ENCODE measurements around the gene EPHA2. TPM values are rescaled to one million over a fixed set of nuclear protein-coding genes. Genes with fewer than 3 reads are reported as not detected.

EPHA2 gene
- total and polyA plus RNA-seq, 12 donors: 7.8 to 25.1 (median 11.3) TPM

DNA sequence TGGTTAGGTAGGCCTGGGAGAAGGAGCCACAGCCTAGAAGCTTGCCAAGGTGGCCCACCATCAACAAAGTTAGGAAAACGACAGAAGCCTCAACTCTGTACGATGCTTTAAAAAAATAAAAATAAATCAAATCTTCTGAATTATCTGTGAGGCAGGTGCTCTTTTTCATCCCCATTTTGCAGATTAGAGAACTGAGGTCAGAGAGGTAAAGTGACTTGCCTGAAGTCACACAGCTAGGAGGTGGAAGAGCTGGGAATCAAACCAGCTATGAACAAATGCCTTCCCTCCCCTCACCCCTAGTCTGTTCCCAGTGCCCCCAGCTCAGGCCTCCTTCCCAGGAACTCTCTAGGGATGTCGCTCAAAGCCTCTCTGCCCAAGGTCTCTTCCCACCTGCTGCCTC lies 30.4 kb downstream of the EPHA2 start:
- TF ChIP-seq, protein P1, sequence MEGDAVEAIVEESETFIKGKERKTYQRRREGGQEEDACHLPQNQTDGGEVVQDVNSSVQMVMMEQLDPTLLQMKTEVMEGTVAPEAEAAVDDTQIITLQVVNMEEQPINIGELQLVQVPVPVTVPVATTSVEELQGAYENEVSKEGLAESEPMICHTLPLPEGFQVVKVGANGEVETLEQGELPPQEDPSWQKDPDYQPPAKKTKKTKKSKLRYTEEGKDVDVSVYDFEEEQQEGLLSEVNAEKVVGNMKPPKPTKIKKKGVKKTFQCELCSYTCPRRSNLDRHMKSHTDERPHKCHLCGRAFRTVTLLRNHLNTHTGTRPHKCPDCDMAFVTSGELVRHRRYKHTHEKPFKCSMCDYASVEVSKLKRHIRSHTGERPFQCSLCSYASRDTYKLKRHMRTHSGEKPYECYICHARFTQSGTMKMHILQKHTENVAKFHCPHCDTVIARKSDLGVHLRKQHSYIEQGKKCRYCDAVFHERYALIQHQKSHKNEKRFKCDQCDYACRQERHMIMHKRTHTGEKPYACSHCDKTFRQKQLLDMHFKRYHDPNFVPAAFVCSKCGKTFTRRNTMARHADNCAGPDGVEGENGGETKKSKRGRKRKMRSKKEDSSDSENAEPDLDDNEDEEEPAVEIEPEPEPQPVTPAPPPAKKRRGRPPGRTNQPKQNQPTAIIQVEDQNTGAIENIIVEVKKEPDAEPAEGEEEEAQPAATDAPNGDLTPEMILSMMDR (IDR thresholded peaks at IDR 0.05): no peak
- H3K36me3 ChIP-seq: peaks cover 0 to 78% (median 34%) of the 10 kb centered on the region in 9 donors
- DNase-seq (no peak), ATAC-seq (no peak)
- H3K4me3 ChIP-seq: no peak overlapping the region
- WGBS, 2 donors: 93 to 94% methylated on average over 3 of the region's 3 CpGs
- H3K27ac ChIP-seq: peak overlapping the region in 2 of 10 donors; percentile 5 to 66
- peaks cover 0 to 46% (median 32%) of the 10 kb centered on the region in 9 donors for H3K4me1 ChIP-seq
- H3K9me3 ChIP-seq: no peaks in the 10 kb centered on the region
- intact Hi-C loops (cut with DNase I): loop anchor here in 1 of 10 donors (5.0 kb wide), 1 partner anchor 43 kb away; no protein-coding TSS in a partner anchor
- no peaks in the 10 kb centered on the region for H3K27me3 ChIP-seq

DNA sequence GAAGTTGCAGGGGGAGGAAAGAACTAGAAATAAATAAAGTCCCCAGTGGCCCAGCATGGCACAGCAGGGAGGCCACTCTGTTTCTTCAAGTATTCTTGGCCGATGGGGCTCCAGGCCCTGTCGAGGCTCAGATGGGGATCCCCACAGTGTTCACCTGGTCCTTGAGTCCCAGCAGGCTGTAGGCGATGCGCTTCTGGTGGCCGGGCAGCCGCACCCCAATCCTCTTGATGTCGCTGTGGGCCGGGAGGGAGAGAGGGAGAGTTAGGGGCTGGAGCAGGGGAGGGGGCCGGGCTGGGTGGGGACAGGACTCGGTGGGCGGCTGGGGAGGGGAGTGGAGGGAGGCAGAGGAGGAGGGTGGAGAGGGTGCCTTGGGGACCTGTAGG lies 30.8 kb downstream of the EPHA2 start:
- Histone ChIP-seq H3K4me1 (peaks cover 0 to 46% (median 28%) of the 10 kb centered on the region in 9 donors), H3K27ac (no peak overlapping the region), H3K27me3 (no peaks in the 10 kb centered on the region), H3K36me3 (peaks cover 0 to 74% (median 30%) of the 10 kb centered on the region in 9 donors), H3K4me3 (no peak overlapping the region), H3K9me3 (no peaks in the 10 kb centered on the region)
- DNase-seq: peak in 1 of 2 donors; percentile 7
- TF ChIP-seq, protein P1 (IDR thresholded peaks at IDR 0.05): no peak
- 84 to 91% methylated on average over 11 of the region's 11 CpGs for WGBS, 2 donors
- intact Hi-C loops (cut with DNase I): loop anchor here in 1 of 10 donors (5.0 kb wide), 1 partner anchor 43 kb away; no protein-coding TSS in a partner anchor
- no peak for ATAC-seq

- peak in 1 of 2 donors; percentile 18 for DNase-seq
- Histone ChIP-seq H3K4me1 (peaks cover 0 to 46% (median 28%) of the 10 kb centered on the region in 9 donors), H3K27me3 (no peaks in the 10 kb centered on the region), H3K9me3 (no peaks in the 10 kb centered on the region), H3K4me3 (no peak overlapping the region), H3K36me3 (peaks cover 0 to 69% (median 25%) of the 10 kb centered on the region in 9 donors), H3K27ac (peak overlapping the region in 1 of 10 donors; percentile 6)
- no peak for ATAC-seq
- TF ChIP-seq, protein P1 (IDR thresholded peaks at IDR 0.05): no peak
- WGBS, 2 donors: 89 to 90% methylated on average over 18 of the region's 18 CpGs
- intact Hi-C loops (cut with DNase I): loop anchor here in 1 of 10 donors (5.0 kb wide), 1 partner anchor 42 kb away; no protein-coding TSS in a partner anchor
These were observed 31.3 kb downstream of the EPHA2 start for GRCh38 chr1:16124377-16125087.

DNA sequence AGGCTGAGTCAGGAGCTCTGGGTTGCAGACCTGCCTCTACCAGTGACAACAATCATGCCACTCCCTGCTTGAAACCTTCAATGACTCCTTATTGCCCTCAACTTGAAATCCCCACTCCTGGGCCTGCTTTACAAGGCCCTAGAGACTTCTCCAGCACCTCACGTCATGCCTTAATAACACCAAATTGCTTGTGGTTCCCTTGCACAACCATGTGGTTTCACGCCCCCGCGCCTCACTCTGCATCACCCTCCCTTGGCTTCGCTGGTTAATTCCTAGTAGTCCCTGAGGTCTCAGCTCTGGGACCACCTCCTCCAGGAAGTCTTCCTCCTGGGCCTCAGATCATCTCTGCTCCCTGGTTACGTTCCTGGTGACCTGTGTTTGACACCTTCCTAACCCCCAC lies 33.0 kb downstream of the EPHA2 start:
- no peak overlapping the region for H3K4me3 ChIP-seq
- 83 to 87% methylated on average over 6 of the region's 6 CpGs for WGBS, 2 donors
- ATAC-seq: no peak
- intact Hi-C loops (cut with DNase I): no loop called here
- no peaks in the 10 kb centered on the region for H3K27me3 ChIP-seq
- peaks cover 0 to 32% (median 18%) of the 10 kb centered on the region in 9 donors for H3K4me1 ChIP-seq
- H3K9me3 ChIP-seq: no peaks in the 10 kb centered on the region
- TF ChIP-seq, protein P1 (IDR thresholded peaks at IDR 0.05): no peak
- H3K36me3 ChIP-seq: peaks cover 0 to 53% (median 16%) of the 10 kb centered on the region in 9 donors
- no peak overlapping the region for H3K27ac ChIP-seq
- no peak for DNase-seq

Data from heart right ventricle (tissue), 16 donors.